ENCODE results near the gene ZXDC.

- TF ChIP-seq, protein P1, sequence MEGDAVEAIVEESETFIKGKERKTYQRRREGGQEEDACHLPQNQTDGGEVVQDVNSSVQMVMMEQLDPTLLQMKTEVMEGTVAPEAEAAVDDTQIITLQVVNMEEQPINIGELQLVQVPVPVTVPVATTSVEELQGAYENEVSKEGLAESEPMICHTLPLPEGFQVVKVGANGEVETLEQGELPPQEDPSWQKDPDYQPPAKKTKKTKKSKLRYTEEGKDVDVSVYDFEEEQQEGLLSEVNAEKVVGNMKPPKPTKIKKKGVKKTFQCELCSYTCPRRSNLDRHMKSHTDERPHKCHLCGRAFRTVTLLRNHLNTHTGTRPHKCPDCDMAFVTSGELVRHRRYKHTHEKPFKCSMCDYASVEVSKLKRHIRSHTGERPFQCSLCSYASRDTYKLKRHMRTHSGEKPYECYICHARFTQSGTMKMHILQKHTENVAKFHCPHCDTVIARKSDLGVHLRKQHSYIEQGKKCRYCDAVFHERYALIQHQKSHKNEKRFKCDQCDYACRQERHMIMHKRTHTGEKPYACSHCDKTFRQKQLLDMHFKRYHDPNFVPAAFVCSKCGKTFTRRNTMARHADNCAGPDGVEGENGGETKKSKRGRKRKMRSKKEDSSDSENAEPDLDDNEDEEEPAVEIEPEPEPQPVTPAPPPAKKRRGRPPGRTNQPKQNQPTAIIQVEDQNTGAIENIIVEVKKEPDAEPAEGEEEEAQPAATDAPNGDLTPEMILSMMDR (optimal IDR thresholded peaks at IDR 0.05 in 1 of 3, IDR thresholded peaks at IDR 0.05 in 1 of 3, conservative IDR thresholded peaks at IDR 0.05 in 1 of 3; ENCODE audit: extremely low read depth in 1 of 3, insufficient read depth in 2 of 3, low read length in 3 of 3) = no peak
- TF ChIP-seq EZH2 (IDR thresholded peaks at IDR 0.05; ENCODE audit: low read length) = no peak
Measured at GRCh38 chr3:126446301-126446700, 29.4 kb downstream of the ZXDC start.

All from keratinocyte (primary cell).